SK-N-SH treated with all-trans-retinoic acid at 6 μM for 48 hours (cell line): ENCODE results near the gene KRT4.

Experiments
- ATAC-seq: fragments of 200-7000 bp; cut with Tn5 transposase; 3 replicates; pipeline ENCODE4 v1.9.1; 2020; ENCODE audit warnings: mild to moderate bottlenecking, moderate library complexity
- CREB5 ChIP-seq: fragments of 250-450 bp; sonication (Bioruptor Pico); IDR thresholded peaks from 2 replicates; pipeline ENCODE4 v1.5.1; 2020; ENCODE audit warnings: low read depth, mild to moderate bottlenecking, moderate library complexity
- CSDC2 ChIP-seq: fragments of 250-450 bp; sonication (Bioruptor Pico); IDR thresholded peaks from 2 replicates; pipeline ENCODE4 v1.5.0; 2020; ENCODE audit warnings: mild to moderate bottlenecking, moderate library complexity
- CSRNP3 ChIP-seq: fragments of 250-450 bp; sonication (Bioruptor Pico); IDR thresholded peaks from 2 replicates; pipeline ENCODE4 v1.5.1; 2021; ENCODE audit warnings: mild to moderate bottlenecking, moderate library complexity
- GLIS3 ChIP-seq: fragments of 250-450 bp; sonication (Bioruptor Pico); IDR thresholded peaks from 2 replicates; pipeline ENCODE4 v1.5.0; 2020; ENCODE audit warnings: mild to moderate bottlenecking, moderate library complexity
- ISL1 ChIP-seq: fragments of 250-450 bp; sonication (Bioruptor Pico); IDR thresholded peaks from 2 replicates; pipeline ENCODE4 v2.1.2; 2022; ENCODE audit warnings: mild to moderate bottlenecking, moderate library complexity
- PATZ1 ChIP-seq: fragments of 250-450 bp; sonication (Bioruptor Pico); IDR thresholded peaks from 2 replicates; pipeline ENCODE4 v1.8.0; 2020; ENCODE audit warnings: mild to moderate bottlenecking, moderate library complexity, borderline replicate concordance
- PPARA ChIP-seq: fragments of 250-450 bp; sonication (Bioruptor Pico); IDR thresholded peaks from 2 replicates; pipeline ENCODE4 v1.5.0; 2020; ENCODE audit warnings: mild to moderate bottlenecking, borderline replicate concordance
- TCF4 ChIP-seq: fragments of 250-450 bp; sonication (Bioruptor Pico); IDR thresholded peaks from 2 replicates; pipeline ENCODE4 v1.8.0; 2021; ENCODE audit warnings: mild to moderate bottlenecking, moderate library complexity, borderline replicate concordance
- TSHZ2 ChIP-seq: fragments of 250-450 bp; sonication (Bioruptor Pico); IDR thresholded peaks from 2 replicates; pipeline ENCODE4 v1.5.0; 2020; ENCODE audit warnings: mild to moderate bottlenecking, moderate library complexity
- ZFP3 ChIP-seq: fragments of 250-450 bp; sonication (Bioruptor Pico); IDR thresholded peaks from 2 replicates; pipeline ENCODE4 v1.5.0; 2020; ENCODE audit warnings: mild to moderate bottlenecking, moderate library complexity
- ZFP30 ChIP-seq: fragments of 450-650 bp; formaldehyde crosslinking; IDR thresholded peaks from 2 replicates; pipeline ENCODE4 v1.5.0; 2022; ENCODE audit warnings: mild to moderate bottlenecking, moderate library complexity
- ZNF565 ChIP-seq: fragments of 450-650 bp; formaldehyde crosslinking; conservative IDR thresholded peaks from 2 replicates; pipeline ENCODE4 v1.5.0; 2020; ENCODE audit warnings: low read depth, mild to moderate bottlenecking, moderate library complexity
- ZNF70 ChIP-seq: fragments of 450-650 bp; formaldehyde crosslinking; IDR thresholded peaks from 2 replicates; pipeline ENCODE4 v1.5.0; 2020; ENCODE audit warnings: mild to moderate bottlenecking, moderate library complexity

KRT4 gene

GRCh38 chr12:52790427-52791270, 23.3 kb downstream of the KRT4 start (continued):
- no peak for TF ChIP-seq ZFP30
- no peak for TF ChIP-seq CSRNP3 (CRISPR knock-in tag)
- no peak for TF ChIP-seq ZNF70 (CRISPR knock-in tag)
- TF ChIP-seq PPARA: no peak
- TF ChIP-seq ISL1 (CRISPR knock-in tag): no peak

GRCh38 chr12:52789637-52790426, 24.1 kb downstream of the KRT4 start:
- TF ChIP-seq ZNF70 (CRISPR knock-in tag) (no peak), TSHZ2 (no peak)

GRCh38 chr12:52788876-52789636, 24.9 kb downstream of the KRT4 start:
- ATAC-seq: no peak
- no peak for TF ChIP-seq ZNF565 (CRISPR knock-in tag)
- no peak for TF ChIP-seq PATZ1 (CRISPR knock-in tag)
- no peak for TF ChIP-seq GLIS3
- no peak for TF ChIP-seq CSRNP3 (CRISPR knock-in tag)
- no peak for TF ChIP-seq ZFP30
- TF ChIP-seq ZFP3 (CRISPR knock-in tag): no peak
- no peak for TF ChIP-seq CREB5 (CRISPR knock-in tag)

More at GRCh38 chr12:52789637-52790426, 24.1 kb downstream of the KRT4 start:
- no peak for ATAC-seq

GRCh38 chr12:52788192-52788875, 25.6 kb downstream of the KRT4 start:
- TF ChIP-seq ZFP3 (CRISPR knock-in tag): no peak
- TF ChIP-seq TCF4 (CRISPR knock-in tag): no peak
- no peak for TF ChIP-seq PPARA
- no peak for TF ChIP-seq CSDC2 (CRISPR knock-in tag)
- no peak for TF ChIP-seq ZNF70 (CRISPR knock-in tag)
- TF ChIP-seq, all 23 proteins: peak for 0
- ATAC-seq: no peak
